NCI-H1694 treated with DMSO at 0.1 percent for 48 hours (cell line): ENCODE results near the gene PTPN4.

Experiments used
- DNase-seq: peaks from one replicate; lab custom pipeline; 2025; lab: John Stamatoyannopoulos, UW

The PTPN4 gene

DNA sequence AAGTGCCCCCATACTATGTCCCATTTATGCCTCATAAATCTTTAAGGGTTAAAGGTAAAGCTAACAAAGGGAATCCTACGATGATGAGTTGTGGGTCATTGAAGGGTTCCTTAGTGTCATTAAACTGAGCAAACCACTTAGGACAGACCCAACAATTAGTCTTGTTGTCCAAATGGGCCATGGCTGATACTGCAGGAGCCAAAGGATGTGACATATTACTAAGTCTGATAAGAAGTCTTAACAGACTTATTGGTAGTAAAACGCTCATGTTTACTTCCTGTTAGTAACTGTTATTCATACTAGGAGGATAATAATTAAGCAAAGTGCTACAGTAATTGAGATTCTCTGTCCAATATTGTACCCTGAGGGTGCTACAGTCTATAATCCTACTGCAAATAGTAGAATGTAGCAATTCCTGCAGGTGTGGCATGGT, 96.8 kb downstream of the PTPN4 start:
- DNase-seq: no peak

DNA sequence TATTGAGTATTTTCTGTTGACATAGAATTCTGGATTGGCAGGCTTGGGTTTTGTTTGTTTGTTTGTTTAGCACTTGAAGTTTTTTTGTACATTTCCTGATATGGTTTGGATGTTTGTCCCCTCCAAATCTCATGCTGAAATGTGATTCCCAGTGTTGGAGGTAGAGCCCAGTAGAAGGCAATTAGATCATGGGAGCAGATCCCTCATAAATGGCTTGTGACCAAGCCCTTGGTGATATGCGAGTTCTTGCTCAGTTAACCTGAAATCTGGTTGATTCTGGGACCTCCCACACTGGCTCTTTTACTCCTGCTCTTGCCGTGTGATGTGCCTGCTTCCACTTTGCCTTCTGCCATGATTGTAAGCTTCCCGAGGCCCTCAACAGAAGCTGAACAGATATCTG, 98.0 kb downstream of the PTPN4 start:
- DNase-seq: no peak

DNA sequence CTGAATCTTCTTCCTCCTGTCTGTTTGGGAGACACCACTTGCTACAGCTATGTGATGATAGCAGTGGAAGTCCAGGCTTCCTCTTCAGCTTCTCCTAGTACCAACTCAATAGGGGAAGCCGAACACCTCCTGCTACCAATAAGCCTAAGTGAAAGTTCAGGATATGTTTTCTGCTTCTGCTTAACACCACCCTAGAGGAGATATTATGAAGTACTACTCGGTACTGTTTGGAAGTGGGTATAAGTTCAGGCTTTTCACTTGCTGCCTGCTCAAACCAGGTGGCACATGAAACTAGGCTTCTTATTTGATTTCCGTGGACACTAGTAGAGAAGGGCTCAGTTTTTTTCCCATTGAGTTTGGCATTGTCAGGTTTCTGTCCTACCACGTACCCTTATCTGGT, 99.8 kb downstream of the PTPN4 start:
- no peak for DNase-seq

DNA sequence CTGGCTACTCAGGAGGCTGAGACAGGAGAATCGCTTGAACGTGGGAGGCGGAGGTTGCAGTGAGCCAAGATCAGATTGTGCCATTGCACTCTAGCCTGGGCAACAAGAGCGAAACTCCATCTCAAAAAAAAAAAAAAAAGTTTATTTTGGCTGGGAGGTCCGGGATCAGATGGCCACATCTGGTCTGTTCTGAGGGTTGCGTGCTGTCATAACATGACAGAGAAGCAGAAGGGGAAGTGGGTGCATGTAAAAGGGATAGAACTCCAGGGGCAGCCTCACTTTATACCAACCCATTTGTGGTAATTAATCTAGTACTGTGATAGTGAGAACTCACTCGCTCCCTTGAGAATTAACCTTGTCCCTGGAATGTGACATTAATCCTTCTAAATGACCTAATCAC, 101.2 kb downstream of the PTPN4 start:
- no peak for DNase-seq

DNA sequence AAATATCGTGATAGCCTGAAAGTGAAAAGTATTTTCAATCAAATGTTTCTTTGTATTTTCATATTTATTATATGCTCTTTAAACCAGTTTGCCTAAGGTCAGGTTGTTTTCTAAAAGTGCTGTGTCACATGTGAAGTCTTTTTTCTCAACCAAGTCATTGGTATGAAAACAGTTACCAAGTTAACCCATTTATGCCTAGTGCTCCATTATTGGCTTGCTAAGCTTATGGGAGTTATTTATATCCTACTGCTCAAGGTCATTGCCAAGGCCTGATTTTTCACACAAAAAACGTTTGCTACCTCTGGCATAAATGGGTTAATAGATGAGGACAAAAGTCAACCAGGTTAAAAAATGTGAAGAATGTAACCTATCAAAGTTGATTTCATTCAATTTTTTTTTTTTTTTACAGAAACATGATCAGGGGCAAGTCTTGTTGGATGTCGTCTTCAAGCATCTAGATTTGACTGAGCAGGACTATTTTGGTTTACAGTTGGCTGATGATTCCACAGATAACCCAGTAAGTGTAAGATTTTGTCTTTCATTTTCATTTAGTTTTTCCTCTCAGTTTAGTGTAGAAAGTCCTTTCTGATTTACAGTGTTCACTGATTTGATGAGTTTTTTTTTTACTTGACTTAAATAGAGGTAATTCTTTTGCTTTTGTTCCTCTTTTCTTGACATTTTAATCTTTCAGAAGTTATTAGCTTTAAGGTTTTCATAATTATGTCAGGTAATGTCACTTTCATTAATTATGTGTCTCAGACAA, 102.6 kb downstream of the PTPN4 start:
- no peak for DNase-seq

DNA sequence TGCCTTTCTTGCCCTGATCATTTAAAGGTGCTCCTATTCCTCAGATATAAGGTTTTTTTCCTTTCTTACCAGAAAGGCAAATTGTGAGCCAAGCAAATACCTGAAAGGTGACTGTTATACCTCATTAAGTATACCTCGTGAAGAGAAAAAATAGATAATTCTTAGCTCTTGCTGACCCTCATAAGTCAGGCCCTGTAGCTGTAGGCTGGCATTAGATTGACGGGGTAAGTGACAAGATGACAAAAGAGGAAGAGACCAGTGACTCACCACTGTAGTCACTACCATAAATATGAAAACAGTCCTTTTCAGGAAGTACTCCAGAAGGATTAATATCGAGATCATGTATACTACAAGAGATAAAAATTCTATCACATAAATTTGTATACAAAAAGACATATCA, 104.6 kb downstream of the PTPN4 start:
- no peak for DNase-seq

DNA sequence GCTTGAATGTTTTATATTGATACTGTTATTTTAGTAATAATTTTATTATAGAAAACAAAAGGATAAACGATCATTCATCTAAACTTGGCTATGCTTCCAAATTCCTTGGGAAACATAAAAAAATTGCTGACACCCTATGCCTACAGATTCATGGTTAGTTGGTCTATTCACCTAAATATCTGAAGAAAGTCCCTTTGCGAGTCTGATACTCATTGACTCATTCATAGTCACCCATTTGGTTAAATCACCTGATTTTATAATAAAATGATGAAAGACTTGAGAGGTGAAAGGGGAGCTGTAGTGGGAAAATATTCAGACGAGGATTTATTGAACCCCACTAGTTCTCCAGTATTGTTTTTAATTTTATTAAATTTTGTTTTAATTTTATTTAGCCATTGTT, 112.0 kb downstream of the PTPN4 start:
- no peak for DNase-seq

DNA sequence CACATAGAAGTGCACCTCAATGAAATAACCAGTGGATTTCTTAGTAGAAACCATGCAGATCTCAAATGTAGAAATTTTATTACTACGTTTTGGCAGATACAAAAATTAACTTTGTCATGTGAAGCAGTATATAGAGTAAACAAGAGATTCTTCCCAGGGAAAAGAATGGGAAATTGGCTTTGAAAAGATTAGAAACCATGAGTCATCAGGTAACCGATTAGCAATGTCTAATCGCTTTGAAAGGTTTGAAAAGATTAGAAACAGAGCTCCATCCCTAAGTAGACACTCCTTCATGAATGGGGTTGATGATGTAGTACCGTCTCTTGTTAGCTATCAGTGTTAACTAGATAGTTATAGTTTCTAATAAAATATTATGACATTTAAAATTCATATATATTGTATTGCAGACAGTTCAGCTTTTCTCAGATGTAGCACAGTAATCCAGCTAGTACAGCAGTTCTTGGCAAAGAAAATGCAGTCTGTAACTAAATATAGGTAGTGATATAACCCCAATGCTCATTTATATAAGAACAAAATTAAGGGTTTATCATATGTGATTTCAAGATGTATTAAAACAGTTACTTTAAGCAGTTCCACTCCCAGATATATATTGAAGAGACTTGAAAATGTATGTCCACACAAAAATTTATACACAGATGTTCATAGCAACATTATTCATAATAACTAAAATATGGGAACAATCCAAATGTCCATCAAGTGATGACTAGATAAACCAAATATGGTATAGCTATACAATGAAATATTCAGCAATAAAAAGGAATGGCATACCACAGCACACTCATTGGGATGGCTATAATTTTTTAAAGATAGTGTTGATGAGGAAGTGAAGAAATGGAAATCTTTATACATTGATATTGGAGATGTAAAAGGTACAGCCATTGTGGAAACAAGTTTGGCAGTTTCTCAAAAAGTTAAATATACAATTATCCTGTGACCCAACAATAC, 113.9 kb downstream of the PTPN4 start:
- DNase-seq: no peak

DNA sequence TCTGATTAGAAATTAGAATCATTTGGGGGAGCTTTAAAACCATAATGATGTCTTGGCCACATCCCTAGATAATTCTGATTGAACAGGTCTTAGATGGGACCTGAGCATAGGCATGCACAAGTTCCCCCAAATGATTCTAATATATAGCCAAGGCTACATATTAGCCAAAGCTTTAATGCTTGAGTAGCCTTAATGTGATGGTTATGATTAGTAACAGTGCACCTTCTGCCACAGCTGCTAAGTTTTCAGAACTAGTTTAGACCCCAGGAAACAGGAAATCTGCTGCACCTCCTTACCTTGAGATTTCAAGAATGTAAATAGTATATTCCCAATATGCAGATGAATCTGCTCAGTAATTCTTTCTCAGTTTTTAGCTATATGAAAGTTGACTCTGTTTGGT, 119.8 kb downstream of the PTPN4 start:
- DNase-seq: no peak

DNA sequence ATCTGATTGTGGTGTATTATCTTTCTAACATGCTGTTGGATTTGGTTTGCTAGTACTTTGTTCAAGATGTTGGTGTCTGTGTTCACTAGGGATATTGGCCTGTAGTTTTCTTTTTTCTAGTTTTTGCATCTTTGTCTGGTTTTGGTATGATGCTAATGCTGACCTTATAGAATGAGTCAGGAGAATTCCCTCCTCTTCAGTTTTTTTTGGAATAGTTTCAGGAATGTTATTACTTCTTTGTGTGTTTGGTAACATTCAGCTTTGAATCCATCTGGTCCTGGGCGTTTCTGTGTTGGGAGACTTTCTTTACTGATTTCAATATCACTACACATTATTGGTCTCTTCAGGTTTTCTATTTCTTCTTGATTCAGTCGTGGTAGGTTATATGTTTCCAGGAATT, 129.0 kb downstream of the PTPN4 start:
- DNase-seq: no peak

DNA sequence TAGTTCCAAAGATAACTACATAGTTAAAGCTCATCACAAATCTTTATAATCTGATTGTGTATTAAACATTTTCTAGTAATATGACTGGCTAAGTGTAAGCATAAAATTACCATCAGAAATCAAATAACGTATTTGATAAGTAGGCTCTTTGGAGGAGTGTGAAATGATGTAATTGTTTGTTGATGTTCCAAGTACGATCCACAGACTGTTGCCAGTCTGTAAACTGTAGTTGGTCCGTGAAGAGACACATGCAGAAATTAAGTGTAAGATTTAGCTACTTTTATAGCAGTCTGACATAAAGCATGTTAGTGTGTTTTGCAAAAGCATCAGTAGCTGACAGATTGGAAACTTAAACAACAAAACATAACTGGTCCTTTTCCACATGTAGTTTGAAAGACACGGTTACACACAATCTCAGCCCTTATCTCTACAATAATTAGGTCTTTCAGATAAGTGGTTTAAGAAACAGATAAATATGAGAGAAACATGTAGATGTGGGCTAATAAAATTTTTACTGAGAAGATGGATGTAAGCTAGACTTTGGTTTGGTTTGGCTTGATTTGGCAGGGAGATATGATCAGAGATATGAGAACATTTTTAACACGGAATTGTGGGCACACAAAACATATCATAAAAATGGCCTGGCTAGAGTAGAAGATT, 138.1 kb downstream of the PTPN4 start:
- no peak for DNase-seq

DNA sequence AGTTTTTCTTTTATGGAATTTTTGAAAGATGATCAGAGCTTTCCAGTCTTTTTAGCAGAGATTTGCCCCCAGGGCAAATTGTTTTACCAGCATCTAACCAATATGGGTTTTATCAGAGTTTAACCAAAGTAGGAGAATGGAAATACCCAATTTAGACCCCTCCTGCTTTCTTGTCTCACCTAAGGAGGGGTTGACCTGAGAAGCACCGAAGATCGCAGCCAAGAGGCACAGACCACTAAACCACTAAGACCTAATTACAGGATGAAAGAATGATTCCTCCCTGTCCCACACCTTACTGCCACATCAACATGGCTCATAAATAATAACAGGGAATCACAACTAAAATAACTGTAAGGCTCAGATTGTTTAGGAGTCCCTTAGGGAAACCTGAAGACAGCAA, 141.3 kb downstream of the PTPN4 start:
- no peak for DNase-seq

DNA sequence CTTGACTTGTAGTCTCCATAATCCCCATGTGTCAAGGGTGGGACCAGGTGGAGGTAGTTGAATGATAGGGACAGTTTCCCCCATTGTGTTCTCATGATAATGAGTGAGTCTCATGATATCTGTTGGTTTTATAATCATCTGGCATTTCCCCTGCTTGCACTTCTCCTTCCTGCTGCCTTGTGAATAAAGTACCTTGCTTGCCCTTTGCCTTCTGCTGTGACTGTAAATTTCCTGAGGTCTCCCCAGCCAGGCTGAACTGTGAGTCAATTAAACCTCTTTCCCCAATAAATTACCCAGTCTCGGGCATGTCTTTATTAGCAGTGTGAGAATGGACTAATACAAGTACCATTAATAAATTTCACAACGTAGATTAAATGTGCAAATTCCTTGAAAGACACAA, 150.8 kb downstream of the PTPN4 start:
- no peak for DNase-seq

DNA sequence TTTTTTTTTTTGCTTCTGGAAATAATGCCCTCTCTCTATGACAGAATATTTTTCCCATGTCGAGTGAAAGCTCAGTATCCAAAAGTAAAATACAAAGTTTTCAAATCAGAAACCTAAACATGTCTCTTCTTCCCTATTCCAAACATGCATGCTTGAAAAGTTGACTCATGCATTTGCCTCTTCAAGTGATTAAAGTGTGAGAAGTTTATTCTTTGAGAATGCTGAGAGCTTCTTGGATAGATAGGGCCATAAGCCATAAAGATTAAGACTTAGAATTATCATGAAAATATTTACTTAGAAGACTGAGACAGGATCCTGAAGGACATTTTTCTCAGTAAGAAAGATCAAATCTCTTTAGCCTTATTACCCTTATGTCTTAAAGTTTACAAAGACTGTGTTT, 154.5 kb downstream of the PTPN4 start:
- no peak for DNase-seq

DNA sequence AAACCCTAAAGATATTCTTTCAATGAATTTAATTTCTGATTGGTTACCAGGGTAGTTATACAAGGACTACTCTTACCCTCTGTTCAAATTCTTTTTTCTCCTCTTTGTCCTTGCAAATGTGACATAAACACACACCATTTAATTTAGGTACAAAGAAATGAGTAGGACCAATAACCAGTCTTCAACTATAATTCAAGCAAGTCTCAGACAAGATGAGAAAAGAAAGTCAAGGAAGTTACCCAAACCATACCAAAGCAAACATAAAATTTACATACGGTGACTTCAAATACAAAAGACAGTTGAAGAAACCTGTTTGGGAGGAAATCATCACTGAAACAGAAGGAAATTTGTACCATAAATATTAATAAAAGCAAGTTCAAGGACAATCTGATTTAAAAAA, 162.1 kb downstream of the PTPN4 start:
- DNase-seq: no peak

DNA sequence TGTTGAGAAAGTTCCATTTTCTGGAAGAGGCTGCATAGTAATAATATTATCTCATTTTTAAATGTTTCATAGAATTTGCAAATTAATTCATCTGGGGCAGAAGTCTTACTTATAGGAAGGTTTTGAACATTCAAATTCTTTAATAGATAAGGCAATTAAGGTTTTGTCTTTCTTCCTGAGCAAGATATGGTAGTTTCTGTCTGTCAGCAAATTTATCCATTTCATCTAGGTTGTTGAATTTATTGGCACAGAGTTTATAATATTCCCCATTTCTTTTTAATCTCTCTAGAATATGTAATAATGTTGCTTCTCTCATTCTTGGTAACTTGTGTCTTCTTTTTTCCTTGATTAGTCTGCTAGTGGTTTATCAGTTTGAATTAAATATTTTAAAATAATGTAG, 163.0 kb downstream of the PTPN4 start:
- no peak for DNase-seq

DNA sequence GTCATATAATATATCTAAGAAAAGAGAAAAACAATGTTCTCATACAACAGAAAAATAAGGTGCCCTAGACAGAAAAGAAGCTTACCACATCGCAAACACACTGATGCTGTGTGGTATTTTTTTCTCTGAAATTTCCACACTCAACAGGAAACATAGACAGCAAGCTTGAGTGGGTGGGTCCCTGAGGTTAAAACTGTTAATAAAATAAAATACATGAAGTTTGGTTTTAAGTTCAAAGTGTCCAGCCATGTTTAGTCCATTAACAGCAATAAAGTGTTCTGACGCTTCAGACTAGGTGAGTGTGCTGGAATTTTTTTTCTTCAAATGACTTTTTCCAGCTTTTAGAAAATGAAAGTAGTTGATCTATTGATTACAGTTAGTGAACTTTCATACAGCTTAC, 169.8 kb downstream of the PTPN4 start:
- no peak for DNase-seq

DNA sequence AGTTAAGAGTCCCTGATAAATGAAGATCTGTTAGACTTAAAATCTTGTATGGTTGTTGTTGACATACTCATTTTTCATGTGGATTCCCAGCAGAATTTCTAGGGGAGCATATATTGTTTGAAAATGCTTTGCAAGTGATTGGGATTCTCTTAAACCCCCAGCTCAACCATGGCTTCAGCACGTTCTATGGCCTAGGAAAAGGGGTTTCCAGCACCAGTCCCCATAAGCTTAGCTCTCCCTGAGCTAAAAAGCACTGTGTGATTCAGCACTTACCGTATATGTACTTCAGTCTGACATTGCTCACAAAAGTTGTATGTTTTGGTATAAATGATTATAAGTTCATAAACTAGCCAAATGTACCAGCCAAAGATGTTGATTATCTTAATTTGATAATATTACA, 173.1 kb downstream of the PTPN4 start:
- DNase-seq: no peak

DNA sequence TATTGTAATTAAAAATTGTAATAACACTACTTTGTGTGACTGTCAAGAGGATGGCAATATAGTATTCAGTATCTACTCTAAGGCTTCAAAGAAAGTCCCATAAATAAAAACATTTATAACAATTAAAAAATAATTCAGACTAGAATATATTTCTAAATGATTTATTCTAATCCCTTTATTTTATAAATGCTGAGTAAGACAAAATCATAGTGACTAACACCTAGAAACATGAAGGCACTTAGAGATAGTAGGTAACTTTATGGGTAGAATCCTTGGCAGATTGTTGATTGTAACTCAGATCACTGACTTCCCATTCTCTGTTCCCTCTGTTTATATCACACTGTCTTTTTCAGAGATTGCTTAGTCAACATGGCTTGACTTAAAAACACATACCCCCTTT, 174.6 kb downstream of the PTPN4 start:
- DNase-seq: no peak

DNA sequence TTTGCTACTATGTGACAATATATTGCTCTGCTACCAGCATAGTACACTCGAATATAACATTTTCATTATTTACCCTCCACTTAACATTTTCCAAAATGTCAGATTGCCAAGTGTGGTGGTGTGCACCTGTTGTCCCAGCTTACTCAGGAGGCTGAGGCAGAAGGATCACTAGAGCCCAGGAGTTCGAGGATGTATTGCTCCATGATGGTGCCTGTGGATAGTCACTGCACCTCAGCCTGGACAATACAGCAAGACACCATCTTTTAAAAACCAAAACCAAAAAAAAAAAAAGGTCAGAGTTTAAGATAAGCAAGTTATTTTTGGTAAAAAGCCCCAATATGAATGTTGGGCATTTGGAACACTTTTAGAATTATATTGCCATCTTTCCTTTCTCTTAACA, 178.0 kb downstream of the PTPN4 start:
- no peak for DNase-seq

DNA sequence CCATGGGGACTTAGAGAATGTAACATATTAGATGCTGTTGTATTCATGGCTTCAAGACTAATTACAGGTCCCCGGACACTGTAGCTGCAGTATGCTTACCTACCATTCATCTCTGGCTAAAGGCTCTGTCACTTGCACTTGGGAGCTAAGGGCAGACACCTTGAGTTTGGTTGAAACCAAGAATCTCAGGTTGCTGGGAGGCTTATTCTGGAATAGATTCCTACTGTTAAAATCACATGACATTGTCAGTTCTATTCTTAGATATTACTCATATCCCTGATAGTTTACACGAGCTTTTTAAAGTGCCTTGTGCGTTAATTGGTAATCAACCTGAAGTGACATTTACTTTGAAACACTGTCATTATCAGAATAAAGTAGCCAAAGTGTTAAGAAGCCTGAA, 180.2 kb downstream of the PTPN4 start:
- no peak for DNase-seq

DNA sequence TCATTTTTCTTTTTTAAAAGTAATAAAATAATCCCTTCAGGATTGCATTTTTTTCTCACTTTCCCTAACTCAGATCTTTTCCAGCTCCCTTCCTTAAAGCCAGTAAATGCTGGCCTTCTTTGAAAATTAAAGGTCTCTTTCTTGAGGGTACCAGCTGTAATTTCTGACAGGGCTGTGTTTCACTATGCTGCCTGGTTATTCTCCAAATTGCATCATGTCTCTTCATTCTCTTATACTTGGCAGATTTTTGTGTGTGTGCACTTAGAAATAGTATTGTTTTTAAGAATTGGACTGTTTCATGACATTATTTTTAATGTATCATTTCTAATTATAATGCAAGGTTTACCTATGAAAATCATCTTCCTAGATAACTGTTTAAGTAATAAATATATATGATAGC, 181.1 kb downstream of the PTPN4 start:
- no peak for DNase-seq

DNA sequence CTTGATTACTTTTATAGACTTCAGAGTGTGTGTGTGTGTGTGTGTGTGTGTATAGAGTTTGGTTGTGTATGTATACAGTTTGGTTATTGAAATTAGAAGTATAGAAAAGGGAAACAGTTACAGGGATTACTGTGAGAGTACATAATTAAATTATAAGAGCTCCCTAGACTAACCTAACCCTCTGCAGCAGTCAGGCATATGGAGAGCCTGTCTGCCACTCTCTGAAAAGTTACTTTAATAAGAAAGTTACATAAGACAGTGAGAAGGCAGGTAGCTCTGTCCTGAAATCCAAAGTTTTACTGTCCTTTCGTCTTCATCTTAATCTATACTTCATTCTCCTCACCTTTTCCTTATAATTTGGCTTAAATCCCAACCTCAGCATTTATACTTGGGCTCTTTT, 181.7 kb downstream of the PTPN4 start:
- DNase-seq: no peak
